Measurements from ENCODE around the gene ZNF25. TPM values are rescaled to one million over a fixed set of nuclear protein-coding genes. Genes with fewer than 3 reads are reported as not detected.
A peak's percentile ranks its signal among the peaks of the same experiment; 100 is the strongest.
"Not testable (repeated sequence)": the region's sequence is repeated elsewhere in the genome, so short reads cannot be mapped to it uniquely, and the experiment has no call there.

ZNF25 gene
- total RNA-seq: 2.6 and 2.9 TPM in 2 replicates
- long read RNA-seq, full-length matches to known transcripts: 2 of 2 reads
- long read RNA-seq, partial matches to known transcripts: 0 of 2 reads
- long read RNA-seq, other reads (novel, unspliced or antisense): 0 of 2 reads

DNA sequence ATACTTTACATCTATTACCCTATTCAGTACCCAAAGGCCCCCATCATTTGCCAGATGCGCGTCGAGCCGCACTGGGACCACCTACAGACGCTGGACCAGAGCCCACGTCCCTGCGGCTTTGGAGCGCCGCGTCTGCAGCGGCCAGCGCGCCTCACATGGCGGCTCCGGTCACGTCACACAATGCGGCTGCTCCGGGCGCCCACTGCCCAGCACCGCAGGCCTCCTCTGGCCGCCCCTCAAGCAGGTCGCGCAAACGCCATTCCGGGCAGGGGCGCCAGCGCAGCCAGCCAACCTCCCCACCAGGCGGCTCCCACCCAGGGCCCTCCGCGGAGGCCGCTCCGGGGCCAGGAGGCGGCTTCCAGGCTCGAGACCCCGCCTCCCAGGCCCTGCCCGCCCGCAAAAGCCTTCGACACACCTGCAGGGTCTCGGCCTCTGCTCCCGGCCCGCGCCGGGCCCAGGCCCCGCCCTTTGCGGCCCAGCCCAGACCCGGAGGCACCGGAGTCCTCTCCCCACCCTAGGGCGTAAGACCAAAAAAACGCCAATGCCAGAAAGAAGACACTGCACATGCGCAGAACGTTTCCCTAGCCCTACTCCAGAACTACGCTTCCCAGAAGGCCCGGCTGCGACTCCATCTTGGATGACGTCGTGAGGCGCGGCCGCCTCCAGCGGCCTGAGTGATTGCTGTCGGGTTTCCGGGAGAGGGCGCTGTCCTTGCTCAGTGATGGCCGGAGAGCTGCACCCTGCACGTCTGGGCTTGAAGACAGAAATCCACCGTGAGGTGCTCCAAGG, at the start of gene ZNF25:
Gene ZNF25 (minus strand): TSS at position 557 of the 789 bp plus-strand sequence. CDS start 4,925 bp downstream, outside the sequence.
- TF ChIP-seq, protein P1, sequence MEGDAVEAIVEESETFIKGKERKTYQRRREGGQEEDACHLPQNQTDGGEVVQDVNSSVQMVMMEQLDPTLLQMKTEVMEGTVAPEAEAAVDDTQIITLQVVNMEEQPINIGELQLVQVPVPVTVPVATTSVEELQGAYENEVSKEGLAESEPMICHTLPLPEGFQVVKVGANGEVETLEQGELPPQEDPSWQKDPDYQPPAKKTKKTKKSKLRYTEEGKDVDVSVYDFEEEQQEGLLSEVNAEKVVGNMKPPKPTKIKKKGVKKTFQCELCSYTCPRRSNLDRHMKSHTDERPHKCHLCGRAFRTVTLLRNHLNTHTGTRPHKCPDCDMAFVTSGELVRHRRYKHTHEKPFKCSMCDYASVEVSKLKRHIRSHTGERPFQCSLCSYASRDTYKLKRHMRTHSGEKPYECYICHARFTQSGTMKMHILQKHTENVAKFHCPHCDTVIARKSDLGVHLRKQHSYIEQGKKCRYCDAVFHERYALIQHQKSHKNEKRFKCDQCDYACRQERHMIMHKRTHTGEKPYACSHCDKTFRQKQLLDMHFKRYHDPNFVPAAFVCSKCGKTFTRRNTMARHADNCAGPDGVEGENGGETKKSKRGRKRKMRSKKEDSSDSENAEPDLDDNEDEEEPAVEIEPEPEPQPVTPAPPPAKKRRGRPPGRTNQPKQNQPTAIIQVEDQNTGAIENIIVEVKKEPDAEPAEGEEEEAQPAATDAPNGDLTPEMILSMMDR (IDR thresholded peaks at IDR 0.05; ENCODE audit: unreplicated experiment): peak; percentile 73
- Mint-ChIP-seq H3K27me3 (no peaks in the 10 kb centered on the region), H3K36me3 (ENCODE audit: insufficient read depth) (no peaks in the 10 kb centered on the region), H3K4me1 (ENCODE audit: low read depth) (peaks cover 2% of the 10 kb centered on the region), H3K27ac (peak within 1 kb of the TSS; percentile 99), H3K4me3 (ENCODE audit: low read depth) (peak within 1 kb of the TSS; percentile 83), H3K9me3 (ENCODE audit: low read depth) (peaks cover 15% of the 10 kb centered on the region)
- DNase-seq (ENCODE audit: low spot score, unreplicated experiment): peak; percentile 96

- DNase-seq (ENCODE audit: low spot score, unreplicated experiment): no peak
- H3K9me3 Mint-ChIP-seq (ENCODE audit: low read depth): peaks cover 3% of the 10 kb centered on the region
- no peak overlapping the region for H3K4me3 Mint-ChIP-seq (ENCODE audit: low read depth)
- no peaks in the 10 kb centered on the region for H3K27me3 Mint-ChIP-seq
- H3K36me3 Mint-ChIP-seq (ENCODE audit: insufficient read depth): peaks cover 58% of the 10 kb centered on the region
- H3K4me1 Mint-ChIP-seq (ENCODE audit: low read depth): no peaks in the 10 kb centered on the region
- no peak overlapping the region for H3K27ac Mint-ChIP-seq
- TF ChIP-seq, protein P1 (IDR thresholded peaks at IDR 0.05; ENCODE audit: unreplicated experiment): no peak
These were observed 48.8 kb upstream of the ZNF25 start for GRCh38 chr10:38025283-38025682.

DNA sequence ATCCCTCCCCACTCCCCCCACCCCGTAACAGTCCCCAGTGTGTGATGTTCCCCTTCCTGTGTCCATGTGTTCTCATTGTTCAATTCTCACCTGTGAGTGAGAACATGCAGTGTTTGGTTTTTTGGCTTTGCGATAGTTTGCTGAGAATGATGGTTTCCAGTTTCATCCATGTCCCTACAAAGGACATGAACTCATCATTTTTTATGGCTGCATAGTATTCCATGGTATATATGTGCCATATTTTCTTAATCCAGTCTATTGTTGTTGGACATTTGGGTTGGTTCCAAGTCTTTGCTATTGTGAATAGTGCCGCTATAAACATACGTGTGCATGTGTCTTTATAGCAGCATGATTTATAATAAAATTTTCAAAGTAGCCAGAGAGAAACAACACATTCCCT, 42.7 kb upstream of the ZNF25 start:
- H3K27ac Mint-ChIP-seq; H3K4me3 Mint-ChIP-seq (ENCODE audit: low read depth); H3K27me3 Mint-ChIP-seq; DNase-seq (ENCODE audit: low spot score, unreplicated experiment); H3K4me1 Mint-ChIP-seq (ENCODE audit: low read depth): not testable (repeated sequence)
- Mint-ChIP-seq H3K9me3 (ENCODE audit: low read depth) (peaks cover 13% of the 10 kb centered on the region), H3K36me3 (ENCODE audit: insufficient read depth) (peaks cover 65% of the 10 kb centered on the region)

GRCh38 chr10:38016354-38016753, 39.9 kb upstream of the ZNF25 start:
- no peak for DNase-seq (ENCODE audit: low spot score, unreplicated experiment)
- Mint-ChIP-seq H3K27ac (no peak overlapping the region), H3K9me3 (ENCODE audit: low read depth) (peaks cover 13% of the 10 kb centered on the region), H3K4me1 (ENCODE audit: low read depth) (peaks cover 11% of the 10 kb centered on the region), H3K4me3 (ENCODE audit: low read depth) (no peak overlapping the region), H3K27me3 (no peaks in the 10 kb centered on the region), H3K36me3 (ENCODE audit: insufficient read depth) (peaks cover 58% of the 10 kb centered on the region)
- TF ChIP-seq, protein P1 (IDR thresholded peaks at IDR 0.05; ENCODE audit: unreplicated experiment): no peak

GRCh38 chr10:38010119-38010903, 33.9 kb upstream of the ZNF25 start, which contains the start of gene ZNF33A:
Gene ZNF33A (plus strand): TSS chr10:38010675. CDS start chr10:38012342, 1,667 bp downstream.
- TF ChIP-seq, protein P1 (IDR thresholded peaks at IDR 0.05; ENCODE audit: unreplicated experiment): peak; percentile 27
- Mint-ChIP-seq H3K36me3 (ENCODE audit: insufficient read depth) (peaks cover 14% of the 10 kb centered on the region), H3K9me3 (ENCODE audit: low read depth) (no peaks in the 10 kb centered on the region), H3K4me3 (ENCODE audit: low read depth) (peak within 1 kb of the TSS; percentile 95), H3K4me1 (ENCODE audit: low read depth) (peaks cover 15% of the 10 kb centered on the region), H3K27me3 (no peaks in the 10 kb centered on the region), H3K27ac (peak within 1 kb of the TSS; percentile 99)
- peak; percentile 74 for DNase-seq (ENCODE audit: low spot score, unreplicated experiment)
